B cell (primary cell): ENCODE measurements around the gene ZMYND8. TPM values are rescaled to one million over a fixed set of nuclear protein-coding genes. Genes with fewer than 3 reads are reported as not detected.

Experiments used
- ATAC-seq: fragments of 200-7000 bp; cut with Tn5 transposase; one replicate; pipeline ENCODE4 v1.10.0; 2021; ENCODE audit warnings: low read depth, mild to moderate bottlenecking, moderate number of reproducible peaks, moderate library complexity
- CTCF ChIA-PET: fragments of 350-600 bp; sonication (Branson Sonifier 250); formaldehyde crosslinking; loops from one replicate; lab custom pipeline; 2021; ENCODE audit warnings: antibody characterized with exemption, inconsistent platforms; lab: Charles Lee
- POLR2A ChIA-PET: fragments of 350-600 bp; sonication (Branson Sonifier 250); formaldehyde crosslinking; loops from one replicate; lab custom pipeline; 2021; ENCODE audit warnings: antibody characterized with exemption; lab: Charles Lee
- DNase-seq: peaks from one replicate; pipeline ENCODE4 v3.0.0; 2013
- H2AFZ ChIP-seq: 2 replicates; pipeline ENCODE4 v1.6.1; 2012; ENCODE audit warnings: mild to moderate bottlenecking, low read depth, low read length; ENCODE audit not compliant: insufficient read depth, poor library complexity, severe bottlenecking
- H3K27ac ChIP-seq, 2 donors: 1 replicate in 1 of 2; 2 replicates in 1 of 2; pipeline ENCODE4 v1.5.1; 2012 to 2013; ENCODE audit warnings: low read length in 2 of 2, mild to moderate bottlenecking in 2 of 2, moderate library complexity in 1 of 2
- H3K27me3 ChIP-seq, 4 experiments: fragments of 200-600 bp in 1 of 4; sonication (generic) in 1 of 4; replicated peaks in 1 of 4; 1 replicate in 2 of 4; 2 replicates in 2 of 4; pipeline versions ENCODE4 v1.6.1 to v1.7.0; 2013 to 2016; ENCODE audit warnings: low read length in 3 of 4, mild to moderate bottlenecking in 2 of 4, mixed read lengths in 1 of 4, moderate library complexity in 1 of 4; ENCODE audit not compliant: insufficient read depth in 4 of 4, control insufficient read depth in 3 of 4; ENCODE audit errors: control extremely low read depth in 1 of 4
- H3K36me3 ChIP-seq, 2 experiments: replicated peaks in 1 of 2; 1 replicate in 1 of 2; 2 replicates in 1 of 2; pipeline versions ENCODE4 v1.6.1 to v1.7.1; 2013; ENCODE audit warnings: low read length in 1 of 2; ENCODE audit not compliant: insufficient read depth in 2 of 2, control insufficient read depth in 1 of 2; ENCODE audit errors: control extremely low read depth in 1 of 2, extremely low read depth in 1 of 2
- H3K4me1 ChIP-seq, 2 donors: fragments of 200-600 bp in 1 of 2; sonication (generic) in 1 of 2; 1 replicate in 1 of 2; 2 replicates in 1 of 2; pipeline versions ENCODE4 v1.5.1 to v1.6.1; 2013 to 2017; ENCODE audit warnings: low read length in 2 of 2; ENCODE audit not compliant: control insufficient read depth in 2 of 2, insufficient read depth in 2 of 2
- H3K4me2 ChIP-seq: replicated peaks from 2 replicates; pipeline ENCODE3; 2012; ENCODE audit warnings: mild to moderate bottlenecking, low read depth, low read length; ENCODE audit not compliant: poor library complexity, severe bottlenecking
- H3K4me3 ChIP-seq, 5 experiments: fragments of 200-600 bp in 1 of 5; sonication (generic) in 1 of 5; 1 replicate in 3 of 5; 2 replicates in 2 of 5; pipeline versions ENCODE4 v1.5.1 to v1.7.0; 2011 to 2016; ENCODE audit warnings: low read length in 4 of 5, mild to moderate bottlenecking in 4 of 5, low read depth in 2 of 5, control low read depth in 1 of 5, moderate library complexity in 1 of 5; ENCODE audit not compliant: insufficient read depth in 1 of 5; ENCODE audit errors: control extremely low read depth in 1 of 5, extremely low read depth in 1 of 5
- H3K79me2 ChIP-seq: fragments of 200-600 bp; sonication (generic); one replicate; pipeline ENCODE4 v1.6.0; 2016; ENCODE audit warnings: low read length; ENCODE audit not compliant: control insufficient read depth, insufficient read depth
- H3K9ac ChIP-seq: fragments of 200-600 bp; sonication (generic); 2 replicates; pipeline ENCODE4 v1.6.1; 2017; ENCODE audit warnings: mild to moderate bottlenecking, low read length, moderate library complexity
- H3K9me3 ChIP-seq, 3 donors: one replicate each; pipeline versions ENCODE4 v1.6.1 to v1.7.1; 2013; ENCODE audit warnings: low read length in 2 of 3; ENCODE audit not compliant: control insufficient read depth in 2 of 3, insufficient read depth in 1 of 3; ENCODE audit errors: control extremely low read depth in 1 of 3
- H4K20me1 ChIP-seq: 2 replicates; pipeline ENCODE4 v1.6.0; 2012; ENCODE audit warnings: mild to moderate bottlenecking, low read length; ENCODE audit not compliant: insufficient read depth, control insufficient read depth, poor library complexity, severe bottlenecking
- H3K27ac Mint-ChIP-seq: one replicate; pipeline ENCODE4 v1.8.0; 2021; ENCODE audit warnings: mixed read lengths
- H3K27me3 Mint-ChIP-seq: one replicate; pipeline ENCODE4 v1.8.0; 2021; ENCODE audit warnings: mixed read lengths
- H3K4me1 Mint-ChIP-seq: one replicate; pipeline ENCODE4 v1.8.0; 2021; ENCODE audit warnings: mixed read lengths
- H3K4me3 Mint-ChIP-seq: one replicate; pipeline ENCODE4 v1.8.0; 2021; ENCODE audit warnings: mixed read lengths
- H3K9me3 Mint-ChIP-seq: one replicate; pipeline ENCODE4 v1.8.0; 2022; ENCODE audit warnings: mixed read lengths; ENCODE audit not compliant: insufficient read depth
- CTCF ChIP-seq: fragments of 200-600 bp; IDR thresholded peaks from one replicate; pipeline ENCODE4 v1.8.0; 2022; ENCODE audit warnings: antibody characterized with exemption, mild to moderate bottlenecking
- EZH2 ChIP-seq: IDR thresholded peaks from 2 replicates; pipeline ENCODE4 v1.6.1; 2012; ENCODE audit warnings: borderline replicate concordance, low read depth, mild to moderate bottlenecking, moderate library complexity, low read length; ENCODE audit not compliant: insufficient read depth, poor library complexity, severe bottlenecking
- WGBS: methylation state at CpG from one replicate; pipeline ENCODE4 v1.1.5; 2013; ENCODE audit warnings: missing lambda C conversion rate; ENCODE audit not compliant: insufficient coverage; 5-methylcytosine and 5-hydroxymethylcytosine counted together
- intact Hi-C: fragments of 100-400 bp; cut with micrococcal nuclease; formaldehyde crosslinking; loops from one replicate; pipeline ENCODE4 v1.10.0; 2022
- polyA plus RNA-seq: library from polyadenylated mRNA; depleted of rRNA; stranded (reverse); fragments of >200 nt; gene quantifications from 2 replicates; pipeline ENCODE4 v1.2.3, GENCODE V29; 2012
- total RNA-seq, 2 donors: library from RNA; stranded (reverse); fragments of 120-200 nt in 1 of 2; gene quantifications; 1 replicate in 1 of 2; 2 replicates in 1 of 2; pipeline versions ENCODE4 v1.2.3 to v1.2.4, GENCODE V29; 2013 to 2022

ZMYND8 gene
- total and polyA plus RNA-seq, 2 donors (not counting 1 experiment from before 2014, with no cell fraction given): 20.3 to 67.2 TPM

DNA sequence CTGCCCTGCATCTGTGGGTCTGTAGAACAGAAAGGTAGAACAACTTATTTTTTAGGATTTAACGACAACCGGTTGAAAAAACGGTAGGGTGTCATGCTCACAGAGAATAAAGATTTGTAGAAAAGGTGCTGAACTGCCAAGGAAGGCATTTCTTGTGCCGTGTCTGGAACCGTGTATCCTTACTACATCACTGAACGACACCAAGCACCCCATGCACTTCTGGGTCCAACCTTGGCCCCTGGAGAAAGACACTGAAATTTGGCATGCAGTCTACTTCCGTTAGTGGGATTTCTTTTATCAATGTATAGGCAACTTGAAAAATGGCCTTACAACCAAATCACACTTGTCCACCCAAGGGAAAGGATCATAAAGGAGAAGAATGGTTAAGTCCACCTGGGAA, 145.5 kb downstream of the ZMYND8 start:
- TF ChIP-seq CTCF (no peak), EZH2 (no peak)
- Histone ChIP-seq H3K79me2 (peaks cover 17% of the 10 kb centered on the region), H3K36me3 (peaks cover 13 to 78% of the 10 kb centered on the region in 2 experiments), H3K27ac (no peak overlapping the region), H3K9ac (no peak overlapping the region), H3K9me3 (no peaks in the 10 kb centered on the region), H3K27me3 (no peaks in the 10 kb centered on the region), H3K4me1 (no peaks in the 10 kb centered on the region), H3K4me3 (no peak overlapping the region), H2AFZ (no peak overlapping the region), H4K20me1 (peaks cover 20% of the 10 kb centered on the region), H3K4me2 (no peak overlapping the region)
- H3K27me3 Mint-ChIP-seq: no peaks in the 10 kb centered on the region
- no peak overlapping the region for H3K4me3 Mint-ChIP-seq
- ATAC-seq (no peak), DNase-seq (no peak)
- no peaks in the 10 kb centered on the region for H3K4me1 Mint-ChIP-seq
- H3K27ac Mint-ChIP-seq: no peak overlapping the region
- ChIA-PET CTCF (no interaction called here), POLR2A (no interaction called here)
- WGBS: 100% methylated on average over 6 of the region's 7 CpGs
- intact Hi-C loops: no loop called here
- no peaks in the 10 kb centered on the region for H3K9me3 Mint-ChIP-seq

GRCh38 chr20:47210470-47210869, 146.0 kb downstream of the ZMYND8 start:
- H3K27me3 ChIP-seq: no peaks in the 10 kb centered on the region
- ChIA-PET CTCF (interaction anchor here (1.6 kb wide), 1 partner anchor 63 kb away, joined by 3 read pairs; no protein-coding TSS in a partner anchor), POLR2A (no interaction called here)
- no peak overlapping the region for H3K4me3 Mint-ChIP-seq
- H4K20me1 ChIP-seq: peaks cover 17% of the 10 kb centered on the region
- H3K4me3 ChIP-seq: no peak overlapping the region
- no peaks in the 10 kb centered on the region for H3K4me1 ChIP-seq
- DNase-seq: no peak
- no peak overlapping the region for H3K27ac Mint-ChIP-seq
- 99% methylated on average over 9 of the region's 13 CpGs for WGBS
- no peak overlapping the region for H3K9ac ChIP-seq
- intact Hi-C loops: no loop called here
- no peak overlapping the region for H3K4me2 ChIP-seq
- no peaks in the 10 kb centered on the region for H3K27me3 Mint-ChIP-seq
- ATAC-seq: no peak
- no peaks in the 10 kb centered on the region for H3K9me3 ChIP-seq
- H3K27ac ChIP-seq: no peak overlapping the region
- peaks cover 4% of the 10 kb centered on the region for H3K4me1 Mint-ChIP-seq
- H2AFZ ChIP-seq: no peak overlapping the region
- TF ChIP-seq EZH2 (no peak), CTCF (no peak)
- no peaks in the 10 kb centered on the region for H3K9me3 Mint-ChIP-seq
- H3K79me2 ChIP-seq: peaks cover 11% of the 10 kb centered on the region
- H3K36me3 ChIP-seq: peaks cover 13 to 73% of the 10 kb centered on the region in 2 experiments
